GM13976 (cell line): ENCODE data around the gene SLX4.

Experiments
- DNase-seq: peaks from one replicate; pipeline ENCODE4 v3.0.0; 2012; ENCODE audit warnings: low spot score
- in situ Hi-C: fragments of 300-500 bp; cut with MboI; formaldehyde crosslinking; loops from one replicate; pipeline ENCODE4 v1.12.0; 2022; ENCODE audit warnings: low sequenced_read_pairs, mixed read lengths, inconsistent platforms; ENCODE audit not compliant: unreplicated experiment
- TF ChIP-seq, protein P1 (sequence below): IDR thresholded peaks from 2 replicates; pipeline ENCODE4 v1.5.1; 2012; ENCODE audit warnings: borderline replicate concordance, mild to moderate bottlenecking; ENCODE audit not compliant: insufficient read depth; ENCODE audit errors: extremely low read depth, missing control alignments, control extremely low read depth

The SLX4 gene

DNA sequence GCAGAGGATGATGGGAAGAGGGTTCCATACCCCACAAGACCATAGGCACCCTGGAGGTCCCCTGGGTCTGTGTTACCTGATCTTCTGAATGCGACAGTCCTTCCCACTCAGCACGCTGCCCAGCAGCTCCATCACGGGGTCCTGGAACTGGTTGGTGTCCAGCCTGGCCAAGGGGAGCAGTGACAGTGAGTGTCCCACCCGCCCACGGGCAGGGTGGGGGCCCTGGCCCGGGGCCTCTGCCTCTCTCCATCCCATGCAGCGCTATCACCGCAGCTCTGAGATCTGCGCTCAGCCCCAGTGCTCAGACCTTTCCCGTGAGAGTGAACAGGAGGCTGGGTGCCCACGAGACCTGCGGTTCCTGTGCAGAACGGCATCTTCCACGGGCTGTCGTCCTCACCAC, 49.8 kb downstream of the SLX4 start:
- DNase-seq, result no peak
- TF ChIP-seq, protein P1, sequence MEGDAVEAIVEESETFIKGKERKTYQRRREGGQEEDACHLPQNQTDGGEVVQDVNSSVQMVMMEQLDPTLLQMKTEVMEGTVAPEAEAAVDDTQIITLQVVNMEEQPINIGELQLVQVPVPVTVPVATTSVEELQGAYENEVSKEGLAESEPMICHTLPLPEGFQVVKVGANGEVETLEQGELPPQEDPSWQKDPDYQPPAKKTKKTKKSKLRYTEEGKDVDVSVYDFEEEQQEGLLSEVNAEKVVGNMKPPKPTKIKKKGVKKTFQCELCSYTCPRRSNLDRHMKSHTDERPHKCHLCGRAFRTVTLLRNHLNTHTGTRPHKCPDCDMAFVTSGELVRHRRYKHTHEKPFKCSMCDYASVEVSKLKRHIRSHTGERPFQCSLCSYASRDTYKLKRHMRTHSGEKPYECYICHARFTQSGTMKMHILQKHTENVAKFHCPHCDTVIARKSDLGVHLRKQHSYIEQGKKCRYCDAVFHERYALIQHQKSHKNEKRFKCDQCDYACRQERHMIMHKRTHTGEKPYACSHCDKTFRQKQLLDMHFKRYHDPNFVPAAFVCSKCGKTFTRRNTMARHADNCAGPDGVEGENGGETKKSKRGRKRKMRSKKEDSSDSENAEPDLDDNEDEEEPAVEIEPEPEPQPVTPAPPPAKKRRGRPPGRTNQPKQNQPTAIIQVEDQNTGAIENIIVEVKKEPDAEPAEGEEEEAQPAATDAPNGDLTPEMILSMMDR, result no peak
- in situ Hi-C loops, result no loop called here

DNA sequence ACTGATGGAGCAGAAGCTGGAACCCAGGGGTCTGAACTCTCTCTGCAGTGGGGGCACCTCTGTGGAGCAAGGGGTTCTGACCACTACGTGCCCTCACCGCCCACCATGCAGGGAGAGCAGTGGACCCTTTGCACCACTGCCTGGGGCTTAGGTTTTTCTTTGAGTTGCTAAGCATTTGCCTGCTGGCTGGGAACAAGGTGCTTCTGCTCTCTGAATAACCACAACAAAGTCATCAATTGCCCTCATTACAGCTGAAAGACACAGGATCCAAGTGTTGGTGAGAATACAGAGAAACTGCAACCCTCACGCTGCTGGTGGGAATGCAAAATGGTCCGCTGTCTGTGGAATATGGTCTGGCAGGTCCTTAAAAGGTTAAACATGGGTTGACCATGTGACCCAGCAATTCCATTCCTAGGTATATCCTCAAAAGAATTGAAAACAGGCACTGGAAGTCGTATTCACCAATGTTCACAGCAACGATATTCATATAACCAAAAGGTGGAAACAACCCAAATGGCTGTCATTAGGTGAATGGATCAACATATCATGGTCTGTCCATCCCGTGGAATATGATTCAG, 57.0 kb downstream of the SLX4 start:
- TF ChIP-seq, protein P1, result no peak
- no peak for DNase-seq
- in situ Hi-C loops, result no loop called here

DNA sequence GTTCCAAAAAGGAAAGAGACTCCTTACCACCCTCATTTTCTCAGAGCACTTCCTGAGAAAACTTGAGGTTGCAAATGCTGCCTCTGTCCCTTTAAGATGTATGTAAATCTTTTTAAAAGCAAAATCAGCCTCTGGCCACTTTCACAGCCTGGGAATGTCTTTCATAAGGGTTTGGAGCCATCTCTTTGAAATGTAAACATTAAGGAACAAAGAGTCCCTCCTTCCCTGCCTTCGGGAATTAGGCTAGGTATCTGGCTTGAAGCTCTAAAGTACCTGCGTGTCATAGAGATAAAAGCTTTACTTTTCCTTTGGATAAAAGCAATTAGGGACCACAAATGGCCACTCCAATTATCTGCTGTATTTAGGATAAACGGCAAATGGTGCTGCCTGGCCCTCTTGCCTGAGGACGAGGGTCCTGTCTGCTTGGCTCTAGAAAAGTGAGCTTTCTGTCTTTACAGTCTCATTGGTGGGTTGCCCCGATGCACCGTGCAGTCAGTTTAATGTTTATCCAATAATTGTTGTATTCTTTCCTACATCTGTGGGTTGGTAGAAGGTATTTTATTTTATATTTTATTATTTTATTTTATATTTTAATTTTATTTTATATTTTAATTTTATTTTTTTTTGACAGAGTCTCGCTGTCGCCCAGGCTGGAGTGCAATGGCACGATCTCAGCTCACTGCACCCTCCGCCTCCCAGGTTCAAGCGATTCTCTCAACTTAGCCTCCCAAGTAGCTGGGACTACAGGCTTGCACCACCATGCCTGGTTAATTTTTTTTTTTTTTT, 58.1 kb downstream of the SLX4 start:
- TF ChIP-seq, protein P1, result no peak
- in situ Hi-C loops, result no loop called here
- no peak for DNase-seq

DNA sequence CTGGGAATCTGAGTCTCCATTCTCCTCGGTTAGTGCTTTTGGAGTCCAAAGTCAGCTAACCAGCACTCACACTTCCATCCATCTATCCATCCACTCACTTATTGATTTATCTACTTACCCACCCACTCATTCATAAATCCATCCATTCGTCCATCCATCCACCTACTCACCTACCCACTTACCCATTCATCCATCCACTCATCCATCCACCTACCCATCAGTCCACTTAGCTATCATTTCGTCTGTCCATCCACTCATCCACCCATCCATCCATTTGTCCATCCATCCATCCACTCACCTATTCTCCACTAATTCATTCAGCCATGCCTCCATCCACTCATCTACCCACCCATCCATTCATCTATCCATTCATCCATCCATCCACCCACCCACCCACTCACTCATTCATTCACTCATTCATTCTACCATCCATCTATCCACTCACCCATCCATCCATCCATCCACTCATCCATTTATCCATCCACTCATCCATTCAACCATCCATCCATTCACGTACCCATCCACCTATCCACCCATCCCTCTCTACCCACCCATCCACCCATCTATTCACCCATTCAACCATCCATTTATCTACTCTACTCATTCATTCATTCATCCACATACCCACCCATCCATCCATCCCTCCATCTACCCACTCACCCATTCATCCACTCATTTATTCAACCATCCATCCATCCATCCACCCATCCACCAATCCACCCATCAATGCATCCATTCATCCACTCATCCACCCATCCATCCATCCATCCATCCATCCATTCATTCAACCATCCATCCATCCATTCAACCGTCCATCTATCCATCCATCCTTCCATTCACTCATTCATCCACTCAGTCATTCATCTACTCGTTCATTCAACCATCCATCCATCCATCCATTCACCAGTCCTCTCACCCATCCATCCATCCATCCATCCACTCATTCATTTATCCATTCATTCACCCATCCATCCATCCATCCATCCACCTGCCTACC, 60.3 kb downstream of the SLX4 start:
- DNase-seq, result no peak
- in situ Hi-C loops, result no loop called here
- TF ChIP-seq, protein P1, result no peak

DNA sequence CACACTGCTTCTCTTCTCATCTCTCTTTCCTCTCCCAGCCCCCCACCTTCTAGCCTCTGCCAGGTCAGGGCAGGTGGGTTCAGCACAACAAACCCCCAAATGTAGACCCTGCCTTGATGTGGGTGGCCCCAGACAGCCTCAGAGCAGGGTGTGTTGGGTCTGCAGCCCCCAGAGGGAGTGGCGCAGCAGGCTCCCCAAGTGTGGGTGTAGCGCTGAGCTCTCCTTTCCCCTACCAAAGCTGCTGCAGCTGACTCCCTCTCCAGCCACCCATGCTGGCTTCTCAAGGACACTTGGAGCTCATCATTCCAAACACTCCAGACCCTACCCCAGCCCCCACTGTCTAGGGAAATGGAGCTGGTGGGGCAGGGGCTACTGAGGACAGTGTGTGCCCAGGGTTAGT, 61.5 kb downstream of the SLX4 start:
- DNase-seq, result no peak
- TF ChIP-seq, protein P1, result no peak
- in situ Hi-C loops, result loop anchor here (25.0 kb wide), 2 partner anchors 112 to 337 kb away; partner anchors contain the start of genes CREBBP and DNASE1

DNA sequence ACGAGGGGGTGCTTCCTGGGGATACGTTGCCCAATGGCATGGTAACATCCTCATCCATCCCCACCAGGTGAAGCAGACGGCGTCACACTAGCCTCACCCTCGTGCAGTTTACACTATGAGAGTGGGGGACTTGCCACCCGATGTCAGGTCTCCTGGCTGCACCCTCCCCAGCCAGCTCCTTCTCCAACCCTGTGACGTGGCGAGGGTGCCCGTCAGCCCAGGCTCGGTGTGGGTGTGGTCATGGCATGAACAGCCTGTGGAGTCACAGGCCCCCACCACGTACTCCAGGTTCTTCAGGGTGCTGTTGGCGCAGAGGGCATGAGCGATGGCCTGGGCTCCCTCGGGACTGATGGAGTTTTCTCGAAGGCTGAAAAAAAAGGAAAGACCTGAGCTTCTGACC, 62.5 kb downstream of the SLX4 start:
- in situ Hi-C loops, result loop anchor here (25.0 kb wide), 2 partner anchors 113 to 338 kb away; partner anchors contain the start of genes CREBBP and DNASE1
- DNase-seq, result no peak
- TF ChIP-seq, protein P1, result no peak
